CD14-positive monocyte (primary cell): ENCODE data around the gene CTSS. TPM values are rescaled to one million over a fixed set of nuclear protein-coding genes. Genes with fewer than 3 reads are reported as not detected.

ENCODE experiments used
- DNase-seq, 3 donors: peaks; one replicate each; pipeline ENCODE4 v3.0.0-alpha.2; 2011 to 2022
- H2AFZ ChIP-seq: 2 replicates; pipeline ENCODE4 v1.6.0; 2012; ENCODE audit warnings: mild to moderate bottlenecking, low read depth, low read length, inconsistent platforms; ENCODE audit not compliant: insufficient read depth, poor library complexity, severe bottlenecking
- H3K27ac ChIP-seq, 2 donors: 1 replicate in 1 of 2; 2 replicates in 1 of 2; pipeline ENCODE4 v1.5.1; 2012 to 2013; ENCODE audit warnings: low read length in 2 of 2, control low read depth in 1 of 2, inconsistent platforms in 1 of 2, low read depth in 1 of 2, mild to moderate bottlenecking in 1 of 2
- H3K27me3 ChIP-seq, 2 donors: one replicate each; pipeline versions ENCODE4 v1.6.0 to v1.6.1; 2011 to 2013; ENCODE audit warnings: low read length in 2 of 2; ENCODE audit not compliant: control insufficient read depth in 2 of 2, insufficient read depth in 2 of 2
- H3K36me3 ChIP-seq, 2 donors: replicated peaks in 1 of 2; 1 replicate in 1 of 2; 2 replicates in 1 of 2; pipeline versions ENCODE4 v1.5.1 to v1.6.1; 2012 to 2013; ENCODE audit warnings: low read length in 2 of 2, control low read depth in 1 of 2, inconsistent platforms in 1 of 2, mild to moderate bottlenecking in 1 of 2; ENCODE audit not compliant: insufficient read depth in 2 of 2, control insufficient read depth in 1 of 2
- H3K4me1 ChIP-seq, 2 donors: 1 replicate in 1 of 2; 2 replicates in 1 of 2; pipeline versions ENCODE4 v1.5.1 to v1.6.1; 2012 to 2013; ENCODE audit warnings: low read length in 2 of 2, control low read depth in 1 of 2, inconsistent platforms in 1 of 2, mild to moderate bottlenecking in 1 of 2, moderate library complexity in 1 of 2; ENCODE audit not compliant: insufficient read depth in 2 of 2, control insufficient read depth in 1 of 2
- H3K4me2 ChIP-seq: replicated peaks from 2 replicates; pipeline ENCODE3; 2012; ENCODE audit warnings: low read length, moderate library complexity, mild to moderate bottlenecking; ENCODE audit not compliant: poor library complexity, severe bottlenecking; ENCODE audit errors: extremely low read depth
- H3K4me3 ChIP-seq, 3 experiments: fragments of 200-600 bp in 1 of 3; sonication (generic) in 1 of 3; replicated peaks in 1 of 3; 1 replicate in 2 of 3; 2 replicates in 1 of 3; pipeline ENCODE4 v1.5.1; 2011 to 2013; ENCODE audit warnings: low read length in 3 of 3, mild to moderate bottlenecking in 3 of 3, control low read depth in 2 of 3, low read depth in 2 of 3, inconsistent platforms in 1 of 3, moderate library complexity in 1 of 3
- H3K79me2 ChIP-seq: 2 replicates; pipeline ENCODE4 v1.6.0; 2012; ENCODE audit warnings: mild to moderate bottlenecking, control low read depth, inconsistent platforms, low read length, moderate library complexity; ENCODE audit not compliant: insufficient read depth
- H3K9ac ChIP-seq: 2 replicates; pipeline ENCODE4 v1.6.0; 2017; ENCODE audit warnings: low read length, mild to moderate bottlenecking; ENCODE audit not compliant: insufficient read depth, poor library complexity, severe bottlenecking
- H3K9me3 ChIP-seq, 2 donors: replicated peaks in 1 of 2; 1 replicate in 1 of 2; 2 replicates in 1 of 2; pipeline versions ENCODE4 v1.5.1 to v1.6.1; 2012 to 2013; ENCODE audit warnings: low read length in 2 of 2, control low read depth in 1 of 2; ENCODE audit not compliant: control insufficient read depth in 1 of 2, insufficient read depth in 1 of 2
- H4K20me1 ChIP-seq: 2 replicates; pipeline ENCODE4 v1.6.0; 2012; ENCODE audit warnings: mild to moderate bottlenecking, low read length, control low read depth, moderate library complexity; ENCODE audit not compliant: insufficient read depth
- H3K27ac Mint-ChIP-seq, 7 donors: one replicate each; pipeline ENCODE4 v1.8.0; 2020; ENCODE audit warnings: mild to moderate bottlenecking in 7 of 7, mixed read lengths in 7 of 7, moderate library complexity in 6 of 7, inconsistent platforms in 2 of 7
- H3K27me3 Mint-ChIP-seq, 3 donors: one replicate each; pipeline ENCODE4 v1.8.0; 2021 to 2022; ENCODE audit warnings: low read depth in 3 of 3, mild to moderate bottlenecking in 3 of 3, mixed read lengths in 3 of 3, moderate library complexity in 3 of 3, inconsistent platforms in 1 of 3
- H3K36me3 Mint-ChIP-seq, 2 donors: one replicate each; pipeline ENCODE4 v1.8.0; 2020; ENCODE audit warnings: mixed read lengths in 2 of 2, inconsistent platforms in 1 of 2, mild to moderate bottlenecking in 1 of 2
- H3K4me1 Mint-ChIP-seq: one replicate; pipeline ENCODE4 v1.8.0; 2020; ENCODE audit warnings: mild to moderate bottlenecking, mixed read lengths
- H3K4me3 Mint-ChIP-seq, 2 donors: one replicate each; pipeline ENCODE4 v1.8.0; 2020; ENCODE audit warnings: mild to moderate bottlenecking in 2 of 2, mixed read lengths in 2 of 2, moderate library complexity in 1 of 2
- H3K9me3 Mint-ChIP-seq, 7 donors: one replicate each; pipeline ENCODE4 v1.8.0; 2020 to 2022; ENCODE audit warnings: mixed read lengths in 7 of 7, mild to moderate bottlenecking in 6 of 7, moderate library complexity in 6 of 7, inconsistent platforms in 2 of 7
- CTCF ChIP-seq: fragments of 200-600 bp; IDR thresholded peaks from one replicate; pipeline ENCODE4 v1.8.0; 2022; ENCODE audit warnings: antibody characterized with exemption, mild to moderate bottlenecking
- WGBS: methylation state at CpG from one replicate; pipeline ENCODE4 v1.1.5; 2013; ENCODE audit warnings: missing lambda C conversion rate; ENCODE audit not compliant: insufficient coverage; 5-methylcytosine and 5-hydroxymethylcytosine counted together
- intact Hi-C, 2 donors: fragments of 100-400 bp; cut with micrococcal nuclease; formaldehyde crosslinking; loops; one replicate each; pipeline versions ENCODE4 v1.15.0 to v1.15.1; 2023
- polyA plus RNA-seq, 3 donors: library from polyadenylated mRNA; depleted of rRNA in 1 of 3; unstranded in 2 of 3; stranded (reverse) in 1 of 3; fragments of 300-500 nt in 2 of 3; fragments of >200 nt in 1 of 3; fragmentation: Illumina TruSeq in 2 of 3; gene quantifications; 1 replicate in 2 of 3; 2 replicates in 1 of 3; pipeline ENCODE4 v1.2.3, GENCODE V29; 2012 to 2021

CTSS gene
- polyA plus RNA-seq, 3 donors = 2,349 to 6,327 (median 5,201) TPM

GRCh38 chr1:150720703-150721102 is 44.9 kb downstream of the CTSS start, which contains the start of gene HORMAD1:
TSS of gene HORMAD1 (minus strand) at chr1:150720895. CDS start at chr1:150719505, 1,390 bp downstream.
- peaks cover under 1 to 4% of the 10 kb centered on the region in 2 donors for H3K36me3 Mint-ChIP-seq
- WGBS = over 99% methylated on average over 15 of the region's 24 CpGs

GRCh38 chr1:150720098-150720497 is 45.5 kb downstream of the CTSS start:
- Histone ChIP-seq H3K79me2 (no peaks in the 10 kb centered on the region), H3K36me3 (no peaks in the 10 kb centered on the region), H3K27ac (no peak overlapping the region), H3K4me2 (no peak overlapping the region), H3K9ac (no peak overlapping the region), H3K27me3 (no peaks in the 10 kb centered on the region), H3K9me3 (peaks cover 0 to 12% of the 10 kb centered on the region in 2 donors), H3K4me1 (no peaks in the 10 kb centered on the region), H2AFZ (no peak overlapping the region), H3K4me3 (no peak overlapping the region), H4K20me1 (peaks cover 24% of the 10 kb centered on the region)
- WGBS = 100% methylated on average over 6 of the region's 21 CpGs
- DNase-seq = no peak
- peak overlapping the region in 1 of 7 donors; percentile 83 for H3K27ac Mint-ChIP-seq
- peaks cover 0 to 3% (median 0%) of the 10 kb centered on the region in 3 donors for H3K27me3 Mint-ChIP-seq
- H3K9me3 Mint-ChIP-seq = peaks cover 0 to 33% (median 2%) of the 10 kb centered on the region in 7 donors
- H3K4me3 Mint-ChIP-seq = no peak overlapping the region
- intact Hi-C loops = no loop called here
- no peaks in the 10 kb centered on the region for H3K4me1 Mint-ChIP-seq
- no peak for TF ChIP-seq CTCF
- H3K36me3 Mint-ChIP-seq = peaks cover 0 to 4% of the 10 kb centered on the region in 2 donors

More at GRCh38 chr1:150720703-150721102, 44.9 kb downstream of the CTSS start, which contains the start of gene HORMAD1:
- Mint-ChIP-seq H3K4me3 (no peak within 1 kb of the TSS), H3K9me3 (peaks cover 0 to 33% (median 2%) of the 10 kb centered on the region in 7 donors), H3K4me1 (no peaks in the 10 kb centered on the region), H3K27me3 (peaks cover 0 to 3% (median 0%) of the 10 kb centered on the region in 3 donors), H3K27ac (peak within 1 kb of the TSS in 1 of 7 donors; percentile 83)
- Histone ChIP-seq H3K4me3 (no peak within 1 kb of the TSS), H3K4me1 (no peaks in the 10 kb centered on the region), H3K9ac (no peak within 1 kb of the TSS), H3K27ac (no peak within 1 kb of the TSS), H3K9me3 (peaks cover 0 to 12% of the 10 kb centered on the region in 2 donors), H3K36me3 (peaks cover 0 to 1% of the 10 kb centered on the region in 2 donors), H3K79me2 (no peaks in the 10 kb centered on the region), H3K27me3 (no peaks in the 10 kb centered on the region), H3K4me2 (no peak within 1 kb of the TSS), H2AFZ (no peak within 1 kb of the TSS), H4K20me1 (peaks cover 30% of the 10 kb centered on the region)
- TF ChIP-seq CTCF = no peak
- DNase-seq = no peak
- intact Hi-C loops = no loop called here
